ENCODE data around the gene LRRC4.

LRRC4 gene

GRCh38 chr7:128063088-128063487, 31.9 kb upstream of the LRRC4 start:
- H3K4me3 ChIP-seq (replicated peaks; ENCODE audit: low read depth, low read length), result no peak overlapping the region
- DNase-seq (ENCODE audit: extremely low read depth, low read depth), result no peak
- TF ChIP-seq CTCF (IDR thresholded peaks at IDR 0.05; ENCODE audit: low read depth, low read length, missing control alignments), result no peak

DNA sequence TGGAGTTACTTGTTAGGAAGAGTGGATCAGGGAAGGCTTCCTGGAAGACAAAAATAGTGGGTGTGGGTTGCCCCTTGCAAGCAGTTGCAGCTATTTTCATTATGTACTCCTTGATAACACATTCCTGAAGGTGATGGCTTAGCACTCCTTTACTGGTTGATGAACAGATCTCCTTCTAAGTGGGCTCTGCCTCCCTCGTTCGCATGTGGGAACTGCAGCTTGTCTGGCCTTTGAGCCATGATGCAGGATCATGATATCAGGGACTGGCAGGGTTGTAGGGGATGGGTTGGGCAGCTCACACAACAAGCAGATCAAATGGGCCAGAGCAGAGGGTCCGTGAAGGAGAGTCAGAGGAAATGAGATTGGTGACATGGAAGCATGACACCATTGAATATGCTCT, 28.8 kb upstream of the LRRC4 start:
- no peak overlapping the region for H3K4me3 ChIP-seq (replicated peaks; ENCODE audit: low read depth, low read length)
- no peak for TF ChIP-seq CTCF (IDR thresholded peaks at IDR 0.05; ENCODE audit: low read depth, low read length, missing control alignments)
- DNase-seq (ENCODE audit: extremely low read depth, low read depth), result no peak

- no peak overlapping the region for H3K4me3 ChIP-seq (replicated peaks; ENCODE audit: low read depth, low read length)
- no peak for DNase-seq (ENCODE audit: extremely low read depth, low read depth)
- TF ChIP-seq CTCF (IDR thresholded peaks at IDR 0.05; ENCODE audit: low read depth, low read length, missing control alignments), result no peak
These were observed 28.1 kb upstream of the LRRC4 start for GRCh38 chr7:128059143-128059988.

- TF ChIP-seq CTCF (IDR thresholded peaks at IDR 0.05; ENCODE audit: low read depth, low read length, missing control alignments), result no peak
- no peak for DNase-seq (ENCODE audit: extremely low read depth, low read depth)
- H3K4me3 ChIP-seq (replicated peaks; ENCODE audit: low read depth, low read length), result no peak overlapping the region
These were observed 26.7 kb upstream of the LRRC4 start for GRCh38 chr7:128057909-128058308.

DNA sequence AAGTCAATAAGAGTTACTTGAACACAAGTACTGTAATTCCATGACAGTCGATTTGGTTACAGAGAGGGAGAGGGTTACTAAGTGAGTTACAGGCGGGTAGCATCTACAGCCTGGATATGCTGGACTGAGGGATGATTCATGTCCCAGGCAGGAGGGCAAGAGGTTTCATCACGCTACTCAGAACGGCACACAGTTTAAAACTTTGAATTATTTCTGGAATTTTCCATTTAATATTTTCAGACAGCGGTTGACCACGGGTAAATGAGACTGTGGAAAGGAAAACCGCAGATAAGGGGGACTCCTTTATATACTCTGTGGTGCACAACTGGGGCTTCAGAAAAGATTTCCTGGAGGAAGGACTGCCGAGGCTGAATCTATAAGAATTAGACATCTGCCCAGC, 25.7 kb upstream of the LRRC4 start:
- TF ChIP-seq CTCF (IDR thresholded peaks at IDR 0.05; ENCODE audit: low read depth, low read length, missing control alignments), result no peak
- no peak for DNase-seq (ENCODE audit: extremely low read depth, low read depth)
- no peak overlapping the region for H3K4me3 ChIP-seq (replicated peaks; ENCODE audit: low read depth, low read length)

DNA sequence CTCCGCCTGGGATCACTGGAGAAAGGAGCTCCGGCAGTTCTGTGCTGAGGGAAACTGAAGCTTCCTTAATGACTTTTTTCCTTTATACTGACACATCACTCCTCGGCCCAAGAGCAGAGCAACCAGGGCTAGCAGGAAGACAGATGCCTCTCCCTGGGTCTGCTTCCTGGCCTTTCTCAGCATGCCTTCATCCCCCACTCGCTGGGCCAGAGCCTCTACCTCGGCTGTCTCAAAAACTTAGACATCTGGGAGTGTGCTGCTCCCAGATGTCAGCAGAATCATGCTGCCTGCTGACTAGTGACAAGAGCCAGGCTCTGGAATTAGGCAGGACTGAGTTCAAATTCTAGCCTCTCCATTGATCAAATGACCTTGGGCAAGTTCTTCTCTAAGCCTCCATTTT, 24.4 kb upstream of the LRRC4 start:
- H3K4me3 ChIP-seq (replicated peaks; ENCODE audit: low read depth, low read length), result no peak overlapping the region
- no peak for DNase-seq (ENCODE audit: extremely low read depth, low read depth)
- no peak for TF ChIP-seq CTCF (IDR thresholded peaks at IDR 0.05; ENCODE audit: low read depth, low read length, missing control alignments)

DNA sequence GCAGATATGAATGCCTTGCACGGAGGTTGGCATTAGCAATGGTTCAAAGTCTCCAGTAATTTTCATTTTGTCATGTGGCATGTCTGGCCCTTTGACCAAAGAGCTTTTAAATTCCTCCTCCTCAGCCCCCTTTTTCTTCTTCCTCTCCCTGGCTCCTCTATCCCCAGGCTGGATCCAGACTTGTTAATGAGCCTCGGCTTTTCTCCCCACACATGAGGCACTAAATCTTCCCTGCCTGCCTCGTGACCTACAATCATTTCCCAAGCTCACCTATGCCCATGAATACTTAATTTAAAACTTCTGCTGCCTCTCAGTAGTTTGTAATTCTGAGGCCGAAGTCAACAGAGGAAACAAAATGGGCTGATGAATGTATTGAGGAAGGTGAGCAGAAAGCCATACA, 23.3 kb upstream of the LRRC4 start:
- no peak overlapping the region for H3K4me3 ChIP-seq (replicated peaks; ENCODE audit: low read depth, low read length)
- no peak for DNase-seq (ENCODE audit: extremely low read depth, low read depth)
- TF ChIP-seq CTCF (IDR thresholded peaks at IDR 0.05; ENCODE audit: low read depth, low read length, missing control alignments), result no peak
